ENCODE measurements around the gene LRP8.

LRP8 gene

DNA sequence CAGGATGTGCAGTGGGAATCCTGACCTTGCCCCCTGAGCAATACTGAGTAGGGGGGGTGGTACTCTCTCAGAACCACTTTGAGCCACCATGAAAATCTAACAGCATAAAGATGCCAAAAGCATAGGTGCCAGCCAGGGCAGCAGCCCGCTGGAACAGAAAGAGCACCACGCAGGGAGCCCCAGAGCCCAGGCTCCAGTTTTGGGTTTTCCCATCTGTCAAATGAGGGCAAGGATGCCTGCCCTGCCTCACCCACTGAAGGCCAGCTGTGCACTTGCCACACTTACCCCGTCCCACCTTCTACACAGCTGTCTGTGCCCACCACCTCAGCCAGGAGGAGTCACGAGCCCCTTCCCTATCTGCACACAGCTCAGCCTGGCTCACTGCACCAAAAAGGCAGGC lies 20.8 kb downstream of the LRP8 start:
- DNase-seq (ENCODE audit: low read depth in 1 of 2, low spot score in 1 of 2) = no peak

DNA sequence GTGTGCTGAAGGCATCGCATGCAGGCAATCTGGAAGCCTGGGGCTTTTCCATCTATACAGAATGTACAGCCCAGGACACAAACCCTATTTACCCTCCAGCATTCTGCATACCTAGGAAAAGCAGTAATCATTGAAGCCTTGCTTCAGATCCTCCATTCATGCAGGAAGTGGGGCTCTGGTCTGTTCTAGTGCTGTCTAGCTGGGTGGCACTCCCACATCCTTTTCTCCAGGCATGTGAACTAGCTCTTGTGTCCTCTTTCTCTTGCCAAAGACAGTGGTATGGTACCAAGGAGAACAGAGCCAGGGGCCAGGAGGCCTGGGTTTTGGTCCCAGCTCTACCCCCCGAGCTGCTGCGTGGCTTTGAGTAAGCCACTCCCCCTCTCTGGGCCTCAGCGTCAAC lies 21.7 kb downstream of the LRP8 start:
- DNase-seq (ENCODE audit: low read depth in 1 of 2, low spot score in 1 of 2) = no peak

GRCh38 chr1:53305650-53306049 lies 22.2 kb downstream of the LRP8 start:
- DNase-seq (ENCODE audit: low read depth in 1 of 2, low spot score in 1 of 2) = no peak

DNA sequence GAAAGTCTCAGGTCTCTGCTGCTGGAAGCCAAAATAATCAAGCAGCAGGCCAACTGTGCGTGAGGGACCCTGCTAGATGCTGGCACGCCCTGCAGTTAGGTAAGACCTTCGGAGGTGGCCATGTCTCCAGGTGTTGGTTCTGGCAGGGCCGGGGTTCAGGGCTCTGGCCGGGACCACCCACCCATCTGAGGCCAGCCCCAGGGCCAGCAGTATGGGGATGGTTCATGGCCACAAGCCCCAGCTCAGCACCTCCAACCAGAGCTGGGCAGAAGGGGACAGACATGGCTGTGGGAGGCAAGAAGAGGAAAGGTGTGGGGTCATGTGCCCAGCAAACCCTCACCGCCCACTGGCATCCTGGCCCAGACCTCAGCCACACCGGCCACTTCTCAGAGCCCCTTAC lies 23.3 kb downstream of the LRP8 start:
- no peak for DNase-seq (ENCODE audit: low read depth in 1 of 2, low spot score in 1 of 2)

DNA sequence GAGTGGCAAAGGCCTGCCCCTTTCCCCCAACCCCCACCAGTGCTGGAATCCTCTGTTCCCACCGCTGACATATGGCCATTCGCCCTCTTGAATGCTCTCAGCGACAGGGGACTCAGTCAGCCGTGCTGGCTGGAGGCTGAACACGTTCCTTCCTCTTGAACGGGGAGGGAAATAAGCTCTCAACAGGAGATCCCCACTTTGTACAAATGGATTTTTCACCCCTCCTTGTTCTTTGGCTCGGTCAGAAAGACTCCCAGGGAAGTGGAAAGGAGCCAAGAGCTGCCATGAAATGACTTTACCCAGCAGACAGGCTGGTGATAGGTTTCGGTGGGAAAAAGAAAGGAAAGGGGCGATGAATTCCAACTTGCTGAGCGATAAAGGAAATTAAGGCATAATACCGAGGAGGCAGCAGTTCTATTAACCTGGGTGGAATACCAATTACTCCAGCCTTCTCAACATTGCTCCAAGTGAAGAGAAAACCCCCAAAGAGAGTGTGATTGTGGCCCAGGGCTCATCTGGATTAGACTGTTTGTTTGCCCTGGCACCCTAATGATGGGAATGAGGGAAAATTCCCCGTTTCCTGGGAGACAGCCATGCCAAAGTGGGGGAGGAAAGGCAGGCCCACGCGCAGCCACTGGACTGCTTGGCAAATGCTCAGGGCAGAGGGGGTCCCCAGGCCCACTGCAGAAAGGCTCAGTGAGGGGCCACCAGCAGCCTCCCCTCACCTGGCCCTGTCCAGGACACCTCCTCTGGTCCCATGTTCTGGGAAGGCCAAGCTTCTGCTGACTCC lies 23.9 kb downstream of the LRP8 start:
- no peak for DNase-seq (ENCODE audit: low read depth in 1 of 2, low spot score in 1 of 2)

DNA sequence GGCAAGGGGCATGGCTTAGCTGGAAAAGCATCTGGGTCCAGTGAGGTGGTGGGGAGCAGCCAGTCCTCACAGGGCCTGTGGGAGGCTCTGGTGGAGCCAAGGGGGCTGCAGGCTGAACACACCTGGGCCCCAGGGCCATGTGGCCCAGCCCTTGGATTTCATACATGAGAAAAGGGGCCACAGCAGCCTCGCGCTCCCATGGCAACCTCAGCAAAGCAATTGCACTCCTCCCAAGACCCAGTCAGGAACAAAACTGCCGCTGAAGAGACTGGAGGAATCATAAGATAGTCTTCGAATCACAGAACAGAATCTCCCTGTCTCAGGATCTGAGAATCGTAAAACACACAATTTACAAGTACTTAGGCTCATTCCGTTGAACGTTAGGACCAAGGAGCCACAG lies 24.6 kb downstream of the LRP8 start:
- no peak for DNase-seq (ENCODE audit: low read depth in 1 of 2, low spot score in 1 of 2)

DNA sequence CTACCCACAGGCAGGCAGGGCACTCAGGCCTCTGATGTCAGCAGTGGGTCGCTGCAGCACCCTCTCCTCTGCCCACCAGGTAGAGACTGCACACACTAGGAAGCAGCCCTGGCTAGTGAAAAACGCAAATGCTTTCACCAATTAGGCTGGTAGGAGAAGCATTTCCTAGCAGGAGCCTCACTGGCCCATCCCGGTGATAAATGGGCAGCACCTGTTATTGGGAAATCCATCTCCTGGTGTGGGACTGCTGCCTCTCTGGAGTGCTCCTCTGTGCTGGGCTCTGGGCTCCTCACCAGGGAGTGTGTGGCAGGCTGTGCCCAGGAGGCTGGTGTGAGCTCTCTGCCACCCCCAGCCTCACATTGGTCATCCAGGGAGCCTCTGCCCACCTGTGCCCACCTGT lies 28.6 kb downstream of the LRP8 start:
- DNase-seq (ENCODE audit: low read depth in 1 of 2, low spot score in 1 of 2) = no peak

GRCh38 chr1:53298045-53298637 lies 29.7 kb downstream of the LRP8 start:
- DNase-seq (ENCODE audit: low read depth in 1 of 2, low spot score in 1 of 2) = no peak

DNA sequence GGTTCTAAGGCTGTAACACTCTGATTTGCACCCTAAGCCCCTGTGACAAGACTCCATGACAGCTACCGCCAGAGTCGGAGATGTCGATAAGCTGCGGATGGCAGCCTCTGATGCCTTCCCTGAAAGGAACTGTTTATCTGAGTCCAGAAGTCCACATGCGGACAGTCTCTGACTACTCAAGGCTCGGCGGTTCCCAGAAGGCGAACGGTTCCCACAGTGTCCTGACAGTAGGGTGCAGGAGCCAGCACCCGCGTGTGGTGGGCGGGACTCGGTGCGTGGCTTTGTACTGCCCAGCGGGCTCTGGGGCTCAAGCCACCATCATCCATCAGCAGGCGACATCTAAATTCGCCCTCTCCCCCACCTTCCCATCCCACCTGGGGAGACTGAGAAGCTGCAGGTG lies 30.7 kb downstream of the LRP8 start:
- no peak for DNase-seq (ENCODE audit: low read depth in 1 of 2, low spot score in 1 of 2)

DNA sequence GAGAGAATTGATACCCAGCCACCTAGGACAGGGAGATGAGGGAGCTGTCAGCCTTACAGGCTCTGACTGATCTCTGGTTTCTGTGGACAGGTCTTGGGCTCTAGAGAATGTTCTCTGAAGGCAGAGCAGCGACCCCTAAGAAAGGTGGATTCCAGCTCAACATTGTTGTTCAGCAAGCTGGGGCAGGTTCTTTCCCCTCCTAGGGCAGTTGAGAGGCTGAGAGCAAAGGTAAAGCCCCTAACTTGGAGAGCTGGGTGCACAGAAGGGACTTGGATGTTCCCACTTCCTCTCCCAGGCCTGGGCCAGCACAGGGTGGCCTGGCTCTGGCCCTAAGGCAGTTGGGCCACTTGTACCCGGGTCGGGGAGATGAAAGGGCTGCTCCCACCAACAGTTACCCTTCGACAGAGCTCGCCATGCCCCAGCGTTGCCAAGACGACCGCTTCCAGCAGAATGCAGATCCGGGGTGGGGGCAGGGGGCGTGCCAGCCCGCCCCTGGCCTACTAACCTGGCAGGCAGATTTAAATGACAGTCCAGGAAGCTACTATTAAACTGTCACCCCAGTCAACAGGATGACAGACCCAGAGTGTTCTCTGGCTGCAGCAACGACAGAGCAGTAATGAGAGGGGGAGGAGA lies 31.6 kb downstream of the LRP8 start:
- no peak for DNase-seq (ENCODE audit: low read depth in 1 of 2, low spot score in 1 of 2)

GRCh38 chr1:53295726-53296116 lies 32.1 kb downstream of the LRP8 start:
- DNase-seq (ENCODE audit: low read depth in 1 of 2, low spot score in 1 of 2) = no peak

DNA sequence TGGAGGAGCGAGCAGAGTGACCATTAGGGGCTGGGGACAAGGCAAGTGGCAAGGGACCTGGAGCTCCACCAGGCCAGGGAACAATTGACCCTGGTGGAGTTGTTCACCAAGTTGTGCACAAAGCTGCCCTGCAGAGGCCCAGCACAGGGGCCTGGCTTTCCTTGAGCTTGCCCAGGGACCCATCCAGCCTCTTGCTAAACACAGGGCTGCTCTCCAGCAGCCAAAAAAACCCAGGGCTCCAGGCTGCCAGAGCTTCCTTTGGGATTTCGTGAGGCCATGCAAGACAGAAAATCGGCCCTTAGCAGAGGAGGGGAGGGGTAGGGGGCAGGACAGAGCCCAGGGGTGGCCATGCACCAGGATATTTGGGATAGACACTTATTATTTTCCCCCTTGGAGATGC lies 32.6 kb downstream of the LRP8 start:
- no peak for DNase-seq (ENCODE audit: low read depth in 1 of 2, low spot score in 1 of 2)

DNA sequence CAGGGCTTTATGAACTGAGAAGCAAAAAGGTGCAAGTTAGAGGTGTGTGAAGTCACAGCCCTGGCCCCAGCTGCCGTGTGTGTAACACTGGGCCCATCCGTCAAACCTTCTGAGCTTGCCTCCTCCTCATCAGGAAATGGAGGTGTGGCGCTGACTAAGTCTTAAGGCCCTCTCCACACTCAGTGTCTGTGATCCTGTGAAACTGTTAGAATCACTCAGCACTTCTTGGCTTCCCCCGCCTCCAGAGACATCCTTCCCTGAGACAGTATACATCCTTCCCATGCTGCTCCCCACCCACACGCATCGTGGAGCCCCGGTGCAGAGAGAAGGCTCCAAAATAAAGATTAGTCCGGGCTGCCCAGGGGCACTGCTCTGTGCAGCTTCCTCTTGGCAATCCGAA lies 33.3 kb downstream of the LRP8 start:
- peak in 1 of 2 donors; percentile 19 for DNase-seq (ENCODE audit: low read depth in 1 of 2, low spot score in 1 of 2)

DNA sequence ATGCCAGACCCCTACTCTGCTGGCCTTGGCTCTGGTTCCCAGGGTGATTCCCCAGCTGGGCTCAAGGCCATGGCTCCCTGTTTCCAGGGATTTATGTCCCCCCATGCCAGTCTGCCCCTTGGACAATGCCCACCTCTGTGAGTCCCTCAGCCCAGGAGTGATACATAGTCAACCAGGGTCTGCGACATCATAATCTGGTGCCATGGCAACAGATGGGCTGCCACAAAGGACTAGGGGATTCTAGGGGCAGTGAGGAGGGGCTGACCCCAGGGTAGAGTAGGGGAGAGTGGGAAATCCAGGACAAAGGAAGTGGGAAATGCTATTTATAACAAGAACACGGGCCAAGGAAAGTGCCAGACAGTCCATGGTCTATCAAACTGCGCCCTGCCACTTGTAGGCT lies 33.8 kb downstream of the LRP8 start:
- no peak for DNase-seq (ENCODE audit: low read depth in 1 of 2, low spot score in 1 of 2)

- DNase-seq (ENCODE audit: low read depth in 1 of 2, low spot score in 1 of 2) = no peak
Observed at GRCh38 chr1:53293123-53293522, 34.7 kb downstream of the LRP8 start.

DNA sequence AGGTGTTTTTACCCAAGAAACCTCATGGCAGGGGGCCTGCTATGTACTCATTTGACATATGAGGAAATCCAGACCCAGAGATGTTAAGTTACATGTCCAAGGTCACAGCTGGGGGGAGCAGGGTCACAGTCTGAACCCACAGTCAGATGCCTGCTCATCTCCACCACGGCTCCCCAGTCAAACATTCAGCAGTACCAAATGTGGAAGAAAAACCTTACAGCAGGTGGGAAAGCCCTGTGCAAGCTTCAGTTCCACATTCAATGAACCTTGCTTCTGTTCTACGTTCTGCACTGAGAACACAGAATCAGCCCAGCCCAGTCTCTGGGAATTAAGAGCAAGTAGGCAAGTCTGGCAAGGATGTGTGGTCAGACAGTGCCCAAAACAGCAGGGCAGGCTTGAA lies 35.2 kb downstream of the LRP8 start:
- no peak for DNase-seq (ENCODE audit: low read depth in 1 of 2, low spot score in 1 of 2)

DNA sequence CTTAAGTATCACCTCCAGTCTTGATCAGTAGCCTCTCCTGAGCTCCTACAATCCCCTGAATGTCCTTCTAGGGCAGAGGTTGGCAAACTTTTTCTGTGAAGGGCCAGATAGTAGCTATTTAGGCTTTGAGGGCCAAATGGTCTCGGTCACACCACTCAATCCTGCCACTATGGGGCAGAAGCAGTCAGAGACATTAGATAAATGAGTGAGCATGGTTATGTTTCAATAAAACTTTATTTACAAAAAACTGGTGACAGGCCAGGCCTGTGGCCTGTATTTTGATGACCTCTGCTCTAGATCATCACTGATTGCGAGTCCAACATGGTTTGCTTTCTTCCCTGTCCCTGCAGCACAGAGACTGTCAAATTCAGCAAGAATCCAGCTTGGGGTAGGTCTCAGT lies 36.3 kb downstream of the LRP8 start:
- no peak for DNase-seq (ENCODE audit: low read depth in 1 of 2, low spot score in 1 of 2)

GRCh38 chr1:53288790-53289429 lies 39.0 kb downstream of the LRP8 start:
- DNase-seq (ENCODE audit: low read depth in 1 of 2, low spot score in 1 of 2) = no peak

DNA sequence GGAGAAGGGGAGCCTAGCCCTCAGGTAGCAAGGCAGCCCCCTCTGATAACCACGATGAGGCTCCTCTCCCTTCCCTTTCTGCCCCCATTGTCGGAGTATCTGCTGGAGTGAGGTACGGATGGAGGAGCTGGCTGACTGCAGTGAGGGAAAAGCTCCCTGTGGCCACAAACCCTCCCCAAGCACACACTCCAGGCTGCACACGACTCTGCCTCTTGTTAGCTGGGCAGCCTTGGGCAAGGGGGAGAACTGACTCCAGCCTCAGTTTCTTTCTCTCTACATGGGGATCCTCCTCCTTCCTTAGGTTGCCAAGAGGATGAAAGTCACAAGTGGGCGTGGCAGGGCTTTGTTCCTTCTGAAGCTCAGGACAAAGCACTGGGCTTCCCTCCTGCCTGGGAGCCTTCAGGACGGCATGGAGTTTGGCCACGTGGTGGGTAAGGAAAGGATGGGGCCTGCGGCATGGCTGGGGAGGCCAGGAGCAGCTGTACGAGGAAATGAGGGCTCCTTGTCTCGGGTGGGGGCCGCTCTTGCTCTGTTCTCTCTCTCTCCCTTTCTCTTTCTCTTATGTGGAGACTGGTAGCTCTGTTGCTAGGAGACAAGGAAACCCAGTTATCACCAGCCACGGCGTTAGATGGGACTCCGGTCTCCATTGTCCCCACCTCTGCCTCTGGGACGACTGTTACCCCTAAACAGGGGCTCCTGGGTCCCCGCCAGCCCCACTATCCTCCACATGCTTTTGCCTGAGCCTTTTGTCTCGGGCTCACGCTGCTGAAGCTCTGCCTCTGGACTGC lies 39.7 kb downstream of the LRP8 start:
- no peak for DNase-seq (ENCODE audit: low read depth in 1 of 2, low spot score in 1 of 2)

- DNase-seq (ENCODE audit: low read depth in 1 of 2, low spot score in 1 of 2) = no peak
Observed at GRCh38 chr1:53286955-53287354, 40.9 kb downstream of the LRP8 start.

DNA sequence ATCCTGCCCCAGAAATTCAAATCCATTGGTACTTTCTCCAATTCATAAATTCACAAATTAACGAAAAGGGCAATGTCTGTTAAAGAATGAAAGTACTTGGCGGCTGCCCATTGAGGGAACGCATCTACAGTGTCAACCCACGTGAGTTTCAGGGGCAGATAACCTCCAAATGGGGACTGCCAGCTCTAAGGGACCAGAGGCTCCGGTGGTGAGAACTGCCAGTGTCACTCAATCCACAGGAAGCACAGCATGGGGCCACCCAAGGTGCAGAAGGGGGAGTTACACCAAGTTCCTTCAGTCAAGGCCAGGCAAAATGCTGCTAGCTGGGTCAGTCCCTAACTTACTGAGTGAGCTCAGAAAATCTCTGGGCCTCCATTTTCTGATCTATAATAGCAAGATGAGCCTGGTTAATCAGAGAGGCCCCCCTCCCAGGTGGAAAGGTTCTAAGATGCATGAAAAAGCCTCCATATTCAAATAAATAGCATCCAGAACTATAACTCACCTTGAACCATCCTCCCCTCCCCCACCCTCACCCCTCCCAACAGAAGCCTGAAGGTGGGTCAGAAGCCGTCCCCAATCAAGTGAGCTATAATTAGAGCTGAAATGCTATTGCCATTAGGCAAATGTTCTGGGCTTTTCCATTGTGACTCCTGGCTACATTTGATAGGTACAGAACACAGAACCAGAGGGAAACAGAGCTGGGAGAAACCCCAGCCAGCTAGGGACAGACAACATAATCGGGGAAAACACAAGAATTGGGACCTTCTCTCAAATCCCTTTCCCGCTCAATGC lies 41.7 kb downstream of the LRP8 start:
- DNase-seq (ENCODE audit: low read depth in 1 of 2, low spot score in 1 of 2) = no peak

Measured in stimulated activated CD4-positive, alpha-beta T cell treated with anti-CD3 and anti-CD28 coated beads, Interleukin-15, amount 100 ng/mL, for 1 hour (primary cell).